Dermis blood vessel endothelial cell (primary cell): ENCODE results near the gene LEMD1. TPM values are rescaled to one million over a fixed set of nuclear protein-coding genes. Genes with fewer than 3 reads are reported as not detected.
"Not testable (repeated sequence)": the region's sequence is repeated elsewhere in the genome, so short reads cannot be mapped to it uniquely, and the experiment has no call there.

Source experiments
- DNase-seq: peaks from one replicate; pipeline ENCODE4 v3.0.0; 2010
- total RNA-seq: library from RNA; depleted of rRNA; stranded (reverse); fragments of >200 nt; gene quantifications from 2 replicates; pipeline ENCODE4 v1.2.3, GENCODE V29; 2014

The LEMD1 gene
- total RNA-seq, 1 donor from 2014 or later, result not detected

- DNase-seq, result peak; percentile 89
Observed at GRCh38 chr1:205446828-205447227, 25.0 kb upstream of the LEMD1 start.

GRCh38 chr1:205445646-205445935, 23.7 kb upstream of the LEMD1 start:
- no peak for DNase-seq

GRCh38 chr1:205444931-205445645, 23.2 kb upstream of the LEMD1 start:
- DNase-seq, result no peak

DNA sequence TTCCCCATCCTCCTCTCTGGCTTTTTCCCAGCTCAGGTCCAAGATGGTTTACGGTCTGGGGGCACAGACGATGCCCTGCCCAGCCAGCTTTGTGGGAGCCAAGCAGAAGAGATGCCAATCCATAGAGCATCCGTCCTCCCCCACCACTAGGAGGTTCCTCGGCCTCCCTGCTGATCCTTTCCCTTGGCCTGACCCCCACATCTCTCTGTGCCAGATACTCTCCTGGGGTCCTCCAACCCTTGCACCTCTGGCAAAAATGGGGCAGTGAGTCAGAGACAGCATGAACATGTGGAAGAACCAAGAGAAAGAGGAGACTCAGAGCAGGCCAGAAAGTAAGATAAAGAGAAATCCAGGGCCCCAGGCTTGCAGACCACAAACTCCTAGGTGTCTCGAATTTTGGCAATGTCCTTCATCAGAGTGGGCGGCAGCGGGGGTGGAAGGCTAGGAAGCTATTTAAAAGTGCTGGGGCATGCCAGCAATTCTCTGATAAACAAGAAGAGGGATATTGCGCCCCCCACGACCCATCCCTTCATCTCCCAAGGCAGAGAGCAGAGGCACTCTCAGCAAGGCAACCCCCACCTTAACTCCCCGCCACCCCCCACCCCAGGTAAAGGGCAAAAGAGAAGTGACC, 22.6 kb upstream of the LEMD1 start:
- no peak for DNase-seq

- no peak for DNase-seq
Observed at GRCh38 chr1:205443585-205444299, 21.9 kb upstream of the LEMD1 start.

DNA sequence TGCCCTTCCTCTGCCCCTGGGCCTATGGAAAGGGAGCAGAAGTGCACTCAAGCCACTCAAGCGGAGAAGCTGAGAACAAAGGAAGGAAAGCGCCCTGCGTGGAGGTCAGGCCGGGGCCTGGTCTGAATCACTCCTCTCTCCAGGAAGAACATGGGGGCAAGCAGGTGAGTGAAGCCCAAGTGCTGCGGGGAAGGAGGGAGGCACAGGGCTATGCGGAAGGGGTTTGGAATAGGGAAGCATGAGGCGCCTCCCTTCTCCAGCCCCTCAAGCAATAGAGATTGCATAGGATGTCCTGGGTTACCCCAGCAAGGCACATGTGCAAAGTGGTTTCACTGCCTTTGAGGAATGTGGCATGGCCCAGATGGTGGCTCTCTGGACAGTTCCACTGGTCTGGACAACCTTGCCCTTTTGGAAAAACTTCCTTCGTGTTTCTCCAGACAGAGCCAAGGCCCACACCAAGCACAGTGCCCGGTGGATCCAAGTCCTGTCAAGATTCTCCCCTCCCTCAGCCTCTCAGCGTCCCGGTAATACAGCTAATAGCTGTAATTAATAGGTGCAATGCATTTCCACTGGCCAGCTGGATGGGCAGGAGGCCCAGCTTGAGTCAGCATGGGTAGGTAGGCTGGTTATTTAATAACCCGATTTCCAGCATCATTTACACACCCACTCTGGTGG, 20.3 kb upstream of the LEMD1 start:
- DNase-seq, result peak; percentile 60

- no peak for DNase-seq
Observed at GRCh38 chr1:205441716-205442050, 19.8 kb upstream of the LEMD1 start.

DNA sequence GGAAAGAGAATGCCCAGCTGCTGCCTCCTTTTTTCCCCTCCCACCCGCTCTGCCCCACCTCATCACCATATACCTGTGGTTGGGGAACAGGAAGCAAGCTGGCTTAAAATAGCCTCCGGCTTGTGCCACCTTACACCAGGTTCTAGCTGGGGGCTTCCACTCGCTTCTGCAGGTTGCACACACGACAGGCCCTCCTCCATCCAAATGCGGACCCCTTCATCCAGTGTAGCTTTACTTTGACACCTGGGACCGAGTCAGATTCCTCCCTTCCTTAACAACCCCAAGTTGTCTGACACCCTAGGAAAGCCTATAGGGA, 19.4 kb upstream of the LEMD1 start:
- DNase-seq, result no peak

- peak; percentile 73 for DNase-seq
Observed at GRCh38 chr1:205440476-205441317, 18.8 kb upstream of the LEMD1 start.

DNA sequence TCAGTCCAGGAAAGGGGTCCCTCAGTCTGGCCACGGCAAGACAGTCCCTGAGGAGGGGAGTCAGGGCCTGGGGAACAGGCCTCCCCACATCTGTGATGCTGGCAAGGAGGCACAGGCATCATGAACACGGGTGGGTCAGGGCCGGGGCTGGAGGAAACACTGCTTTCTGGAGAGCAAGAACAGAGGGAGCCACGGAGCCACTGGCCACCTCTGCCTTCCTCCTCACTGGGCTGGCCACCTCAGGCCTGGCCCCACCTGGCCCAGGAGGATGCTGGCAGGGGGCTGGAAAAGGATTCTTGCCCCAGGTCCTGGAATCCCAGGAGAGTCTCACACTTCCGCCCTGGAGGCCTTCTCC, 18.2 kb upstream of the LEMD1 start:
- DNase-seq, result no peak

- peak; percentile 79 for DNase-seq
Observed at GRCh38 chr1:205438213-205439158, 16.6 kb upstream of the LEMD1 start.

DNA sequence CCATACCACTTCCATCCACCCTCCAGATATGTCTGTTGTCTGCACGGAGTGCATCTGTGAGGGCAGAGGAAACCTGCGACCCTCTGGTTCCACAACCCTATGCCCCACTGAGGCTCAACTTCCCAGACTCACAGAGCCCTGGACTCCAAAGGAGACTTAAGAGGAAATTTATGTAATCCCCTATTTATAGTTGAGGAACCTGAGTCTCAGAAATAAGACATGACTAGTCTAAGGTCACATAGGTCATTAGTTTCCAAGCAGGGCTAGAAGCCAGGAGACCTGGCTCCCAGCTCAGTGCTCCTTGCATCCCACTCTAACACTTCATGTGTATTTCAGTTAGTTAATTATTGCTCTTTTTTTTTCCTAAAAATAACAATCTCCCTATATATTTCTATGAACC, 15.7 kb upstream of the LEMD1 start:
- no peak for DNase-seq

DNA sequence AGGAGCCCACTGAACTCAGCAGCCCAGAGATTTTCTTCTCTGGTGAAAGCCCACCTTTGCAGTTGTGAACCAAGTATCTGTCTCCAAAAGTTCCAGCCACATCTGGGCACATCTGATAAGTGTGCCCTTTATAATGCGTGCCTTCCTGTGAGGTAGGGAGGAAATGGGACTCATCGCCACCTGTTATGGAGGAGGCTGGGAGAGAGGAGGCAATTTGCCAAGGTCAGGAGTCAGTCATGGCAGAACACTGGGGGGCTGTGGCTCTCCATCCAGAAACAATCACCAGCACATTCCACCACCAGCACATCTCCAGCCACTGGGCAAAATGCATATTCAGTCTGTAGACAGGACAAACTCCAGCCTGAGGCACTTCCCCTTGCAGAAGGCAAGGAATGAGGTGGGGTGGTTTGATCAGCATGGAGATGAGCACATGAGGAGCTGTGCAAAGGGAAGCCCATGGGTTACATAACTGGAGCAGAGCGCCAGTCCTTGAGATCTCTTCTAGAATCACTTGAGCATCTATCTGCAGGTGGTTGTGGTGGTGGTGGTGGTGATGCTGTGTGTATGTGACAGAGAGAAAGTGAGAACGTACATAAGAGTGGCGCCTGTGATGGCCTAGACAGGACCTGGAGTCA, 15.0 kb upstream of the LEMD1 start:
- DNase-seq, result peak; percentile 53

DNA sequence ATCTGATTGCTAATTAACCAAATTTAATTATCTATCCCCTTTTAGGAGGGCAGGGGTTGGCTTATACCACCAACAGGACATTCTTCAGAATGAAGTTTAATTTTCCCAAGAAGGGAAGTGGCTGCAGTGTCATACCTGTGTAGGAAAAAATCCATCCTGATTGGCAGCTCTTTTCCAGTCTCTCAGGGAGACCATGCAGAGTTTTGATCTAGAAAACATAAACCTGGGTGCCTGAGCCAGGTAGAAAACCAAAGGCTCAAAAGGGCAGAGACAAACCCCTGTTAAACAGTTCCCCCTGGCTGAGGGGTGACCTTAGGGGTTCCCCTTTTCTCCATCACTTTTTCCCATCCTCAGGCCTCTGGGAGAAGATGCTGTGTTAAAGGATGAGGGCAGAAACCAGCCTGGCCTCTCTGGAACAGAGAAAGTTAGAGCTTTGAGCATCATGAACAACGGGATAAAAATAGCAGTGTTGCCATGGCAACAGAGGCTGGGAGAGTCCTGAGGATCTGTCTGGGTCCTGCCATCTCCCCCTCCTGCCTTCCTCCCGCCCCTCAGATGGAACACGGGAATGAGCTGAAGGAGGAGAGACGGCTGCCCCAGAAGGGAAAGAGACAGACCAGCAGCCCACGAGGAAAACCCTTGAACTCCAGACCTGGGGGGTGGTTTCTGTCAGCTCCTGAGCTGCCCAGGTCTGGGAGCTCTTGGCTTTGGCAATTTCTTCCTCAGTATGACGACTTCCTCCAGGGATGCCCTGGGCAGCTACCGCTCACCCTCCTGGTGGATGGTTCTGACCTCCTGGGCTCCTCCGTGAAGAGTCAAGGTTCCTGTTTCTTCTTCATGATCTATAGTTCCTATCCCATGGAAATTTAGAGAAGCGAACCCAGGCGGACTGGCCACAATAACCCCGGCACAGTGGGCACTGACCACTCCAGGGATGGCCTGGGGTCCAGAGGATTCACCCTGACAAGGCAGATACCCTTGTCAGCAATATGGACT, 14.0 kb upstream of the LEMD1 start:
- DNase-seq, result no peak

GRCh38 chr1:205434738-205435137, 12.9 kb upstream of the LEMD1 start:
- DNase-seq, result no peak

- not testable (repeated sequence) for DNase-seq
Observed at GRCh38 chr1:205432692-205433091, 10.8 kb upstream of the LEMD1 start.

DNA sequence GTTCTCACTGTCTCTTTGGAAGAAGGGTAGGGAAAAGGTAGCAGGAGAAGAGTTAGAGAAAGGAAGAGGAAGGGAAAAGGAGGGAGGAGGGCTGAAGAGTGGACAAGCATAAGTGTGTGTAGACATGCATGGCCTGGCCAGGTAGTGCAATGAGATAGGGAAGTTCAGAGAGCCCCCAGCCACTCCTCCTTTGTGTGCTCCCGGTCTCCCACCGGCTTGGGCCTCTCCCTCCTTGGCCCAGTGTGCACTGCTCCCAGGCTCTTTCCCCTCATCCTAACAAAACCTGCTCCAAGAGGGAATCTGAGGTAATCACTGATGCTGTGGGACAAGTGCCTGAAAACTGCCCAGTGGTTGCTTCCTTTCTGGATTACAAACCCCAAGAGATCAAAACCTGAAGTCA, 10.3 kb upstream of the LEMD1 start:
- no peak for DNase-seq

DNA sequence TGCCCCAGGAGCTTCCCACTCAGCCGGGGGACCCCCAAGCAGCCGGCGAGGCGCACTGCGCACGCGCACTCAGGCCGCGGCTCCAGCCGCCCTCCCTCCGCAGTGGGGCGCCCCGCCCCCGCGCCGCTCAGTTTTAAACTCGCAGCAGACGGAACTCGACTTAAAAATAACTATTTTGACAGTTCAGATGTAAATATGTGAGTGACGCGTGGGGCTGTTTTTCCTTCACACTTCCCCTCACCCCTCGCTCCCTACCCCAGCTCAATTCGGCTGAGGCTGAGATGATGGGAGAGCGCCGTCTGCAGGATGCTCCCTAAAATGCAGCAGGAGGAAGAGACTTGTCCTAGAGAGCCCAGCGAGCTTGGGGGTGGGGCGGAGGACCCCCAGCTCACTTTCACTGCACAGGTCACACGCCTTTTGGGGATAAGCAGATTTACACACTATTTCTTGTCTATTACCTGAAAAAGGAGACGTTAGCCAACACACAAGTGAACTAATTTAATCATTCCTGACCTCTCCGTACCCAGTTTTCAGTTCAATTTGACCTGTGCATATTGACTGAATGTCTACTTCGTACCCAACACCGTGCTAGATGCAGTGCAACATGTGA, 8.9 kb upstream of the LEMD1 start:
- DNase-seq, result peak; percentile 56
